SK-N-SH (cell line): ENCODE results near the gene MAP4. TPM values are rescaled to one million over a fixed set of nuclear protein-coding genes. Genes with fewer than 3 reads are reported as not detected.

Source experiments
- CTCF ChIA-PET: fragments of 300-600, 350-600 bp; formaldehyde crosslinking; extraction: SDS; loops from one replicate; lab custom pipeline; 2021; lab: Yijun Ruan, JAX
- POLR2A ChIA-PET: fragments of 350-600 bp; sonication (Branson Sonifier 250); formaldehyde crosslinking; extraction: SDS; loops from one replicate; lab custom pipeline; 2020; ENCODE audit warnings: antibody characterized with exemption, inconsistent platforms; lab: Yijun Ruan, JAX
- DNase-seq: peaks from one replicate; pipeline ENCODE4 v3.0.0; 2012
- H2AFZ ChIP-seq: fragments of 200-600 bp; sonication (generic); 2 replicates; pipeline ENCODE4 v1.8.1; 2016; ENCODE audit warnings: antibody characterized with exemption, mild to moderate bottlenecking, low read depth
- H3F3A ChIP-seq: fragments of 200-600 bp; sonication (generic); replicated peaks from 2 replicates; pipeline ENCODE3; 2016; ENCODE audit warnings: antibody characterized with exemption, mild to moderate bottlenecking; ENCODE audit not compliant: insufficient read depth
- H3K27ac ChIP-seq, 2 experiments: fragments of 200-500 bp in 1 of 2; fragments of 200-600 bp in 1 of 2; sonication (Bioruptor generic) in 1 of 2; sonication (generic), shearing (Covaris generic) in 1 of 2; 2 replicates each; pipeline versions ENCODE4 v1.5.1 to v1.6.1; 2014 to 2016; ENCODE audit warnings: low read depth in 2 of 2, inconsistent platforms in 1 of 2, low read length in 1 of 2, mild to moderate bottlenecking in 1 of 2, mixed read lengths in 1 of 2
- H3K27me3 ChIP-seq: fragments of 200-600 bp; sonication (generic), shearing (Covaris generic); 2 replicates; pipeline ENCODE4 v1.6.1; 2016; ENCODE audit warnings: mixed run types; ENCODE audit not compliant: insufficient read depth
- H3K36me3 ChIP-seq, 2 experiments: fragments of 200-500 bp in 1 of 2; fragments of 200-600 bp in 1 of 2; sonication (Bioruptor generic) in 1 of 2; sonication (generic) in 1 of 2; replicated peaks in 1 of 2; 2 replicates each; pipeline versions ENCODE3 to v1.5.1; 2014 to 2016; ENCODE audit warnings: low read length in 1 of 2, mild to moderate bottlenecking in 1 of 2; ENCODE audit not compliant: insufficient read depth in 2 of 2, control insufficient read depth in 1 of 2
- H3K4me1 ChIP-seq, 2 experiments: fragments of 200-500 bp in 1 of 2; fragments of 200-600 bp in 1 of 2; sonication (Bioruptor generic) in 1 of 2; sonication (generic), shearing (Covaris generic) in 1 of 2; 2 replicates each; pipeline versions ENCODE4 v1.5.1 to v1.6.1; 2014 to 2016; ENCODE audit warnings: low read depth in 1 of 2, low read length in 1 of 2, mixed run types in 1 of 2; ENCODE audit not compliant: insufficient read depth in 2 of 2, control insufficient read depth in 1 of 2
- H3K4me2 ChIP-seq: fragments of 200-600 bp; sonication (generic), shearing (Covaris generic); 2 replicates; pipeline ENCODE4 v1.6.1; 2017; ENCODE audit warnings: mixed run types
- H3K4me3 ChIP-seq, 2 experiments: fragments of 200-500 bp in 1 of 2; fragments of 200-600 bp in 1 of 2; sonication (Bioruptor generic) in 1 of 2; sonication (generic), shearing (Covaris generic) in 1 of 2; 2 replicates each; pipeline versions ENCODE4 v1.5.1 to v1.8.1; 2014 to 2016; ENCODE audit warnings: low read depth in 2 of 2, inconsistent platforms in 1 of 2, low read length in 1 of 2, mild to moderate bottlenecking in 1 of 2, mixed read lengths in 1 of 2, moderate library complexity in 1 of 2
- H3K79me2 ChIP-seq: fragments of 200-600 bp; sonication (generic); 2 replicates; pipeline ENCODE4 v1.8.1; 2017; ENCODE audit warnings: mild to moderate bottlenecking; ENCODE audit not compliant: insufficient read depth
- H3K9ac ChIP-seq: fragments of 200-600 bp; sonication (generic); 2 replicates; pipeline ENCODE4 v1.6.1; 2017; ENCODE audit warnings: mixed run types
- H3K9me2 ChIP-seq: fragments of 200-600 bp; sonication (generic); 2 replicates; pipeline ENCODE4 v1.6.1; 2017; ENCODE audit warnings: mixed run types
- H3K9me3 ChIP-seq: fragments of 200-600 bp; sonication (generic); 2 replicates; pipeline ENCODE4 v1.6.1; 2017; ENCODE audit warnings: mixed run types, mild to moderate bottlenecking, moderate library complexity
- H4K20me1 ChIP-seq: fragments of 200-600 bp; sonication (generic); 2 replicates; pipeline ENCODE4 v1.6.1; 2017; ENCODE audit warnings: mild to moderate bottlenecking, mixed run types; ENCODE audit not compliant: insufficient read depth
- CHD2 ChIP-seq: fragments of 150-350 bp; IDR thresholded peaks from 2 replicates; pipeline ENCODE4 v1.6.1; 2018; ENCODE audit warnings: low read length; ENCODE audit not compliant: partially characterized antibody
- ELF1 ChIP-seq: IDR thresholded peaks from 2 replicates; pipeline ENCODE4 v1.4.0; 2012
- FOSL2 ChIP-seq: IDR thresholded peaks from 2 replicates; pipeline ENCODE4 v1.4.0; 2012; ENCODE audit warnings: low read depth, mild to moderate bottlenecking, moderate library complexity, borderline replicate concordance
- FOXM1 ChIP-seq: IDR thresholded peaks from 2 replicates; pipeline ENCODE4 v1.4.0; 2012; ENCODE audit warnings: low read depth, mild to moderate bottlenecking
- GABPA ChIP-seq: IDR thresholded peaks from 2 replicates; pipeline ENCODE4 v1.4.0; 2012; ENCODE audit warnings: low read depth, mild to moderate bottlenecking
- IRF3 ChIP-seq: fragments of 150-350 bp; IDR thresholded peaks from 2 replicates; pipeline ENCODE4 v1.6.1; 2016; ENCODE audit warnings: mild to moderate bottlenecking, low read depth, low read length
- MXI1 ChIP-seq: IDR thresholded peaks from 2 replicates; pipeline ENCODE4 v1.6.1; 2012; ENCODE audit warnings: mild to moderate bottlenecking, low read depth, low read length, improper control_type of control experiment
- NFIC ChIP-seq: IDR thresholded peaks from 2 replicates; pipeline ENCODE4 v1.4.0; 2012; ENCODE audit warnings: borderline replicate concordance
- POLR2AphosphoS5 ChIP-seq: IDR thresholded peaks from 2 replicates; pipeline ENCODE4 v1.6.1; 2012; ENCODE audit warnings: low read depth, low read length
- REST ChIP-seq: IDR thresholded peaks from 2 replicates; pipeline ENCODE4 v1.6.1; 2012; ENCODE audit warnings: mild to moderate bottlenecking, low read depth, low read length, moderate library complexity
- RFX5 ChIP-seq: IDR thresholded peaks from 2 replicates; pipeline ENCODE4 v1.6.1; 2012; ENCODE audit warnings: mild to moderate bottlenecking, improper control_type of control experiment, low read length
- TAF1 ChIP-seq: IDR thresholded peaks from 2 replicates; pipeline ENCODE4 v1.6.1; 2012; ENCODE audit warnings: low read depth, mild to moderate bottlenecking, low read length, moderate library complexity, borderline replicate concordance
- TEAD4 ChIP-seq: IDR thresholded peaks from 2 replicates; pipeline ENCODE4 v1.4.0; 2012; ENCODE audit warnings: mild to moderate bottlenecking, borderline replicate concordance; ENCODE audit not compliant: insufficient read depth
- USF1 ChIP-seq: IDR thresholded peaks from 2 replicates; pipeline ENCODE4 v1.4.0; 2012; ENCODE audit warnings: low read depth, borderline replicate concordance
- USF2 ChIP-seq: fragments of 150-350 bp; IDR thresholded peaks from 2 replicates; pipeline ENCODE4 v1.6.1; 2017; ENCODE audit warnings: antibody characterized with exemption, low read length, low read depth, borderline replicate concordance
- WGBS: methylation state at CpG from one replicate; pipeline ENCODE4 v1.1.6; 2017; ENCODE audit warnings: low lambda C conversion rate; 5-methylcytosine and 5-hydroxymethylcytosine counted together
- polyA plus RNA-seq, 3 experiments: library from polyadenylated mRNA; depleted of rRNA; stranded (reverse); fragments of >200 nt; gene quantifications; 2 replicates each; pipeline ENCODE4 v1.2.3, GENCODE V29; 2012
- TF ChIP-seq, protein P1 (sequence below): IDR thresholded peaks from 2 replicates; pipeline ENCODE4 v1.4.0; 2012; ENCODE audit warnings: low read depth, borderline replicate concordance
- TF ChIP-seq, protein P2 (sequence below): fragments of 200-600 bp; sonication (generic); IDR thresholded peaks from 2 replicates; pipeline ENCODE4 v1.6.1; 2017; ENCODE audit warnings: antibody characterized with exemption, mild to moderate bottlenecking, moderate library complexity
- TF ChIP-seq, protein P3 (sequence below): IDR thresholded peaks from 2 replicates; pipeline ENCODE4; 2012

Gene MAP4
- polyA plus RNA-seq, 1 of the 3 experiments (the other 2 are of a cell fraction), result 121 TPM

DNA sequence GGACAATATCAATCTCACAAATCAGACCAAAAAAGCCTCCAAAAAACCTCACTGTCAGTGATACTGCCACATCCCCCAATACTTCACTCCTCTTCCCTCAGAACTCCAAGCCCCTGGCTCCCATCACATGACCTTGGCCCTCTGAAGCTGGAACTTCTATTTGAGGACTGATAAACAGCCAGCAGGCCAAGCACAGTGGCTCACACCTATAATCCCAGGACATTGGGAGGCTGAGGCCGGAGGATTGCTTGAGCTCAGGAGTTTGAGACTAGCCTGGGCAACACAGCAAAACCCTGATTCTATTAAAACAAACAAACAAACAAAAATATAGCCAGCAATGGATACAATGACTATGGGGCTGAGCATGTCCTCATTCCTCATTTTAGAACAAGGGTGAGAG, 55.2 kb downstream of the MAP4 start:
- peaks cover 90% of the 10 kb centered on the region for H3K79me2 ChIP-seq
- no peaks in the 10 kb centered on the region for H3K27me3 ChIP-seq
- peak overlapping the region in 1 of 2 experiments; percentile 70; a peak in 1 of 4 replicates for H3K27ac ChIP-seq
- ChIA-PET CTCF (interaction anchor here (0.6 to 1.1 kb wide), 5 partner anchors 19 to 176 kb away, joined by 3 to 7 read pairs (median 3); no protein-coding TSS in a partner anchor), POLR2A (no interaction called here)
- H4K20me1 ChIP-seq, result peaks cover 51% of the 10 kb centered on the region
- no peak for DNase-seq
- WGBS, result 100% methylated on average over 1 of the region's 1 CpG
- no peak overlapping the region for H3K4me2 ChIP-seq
- H3K4me1 ChIP-seq, result peaks cover 0 to 16% of the 10 kb centered on the region in 2 experiments; a peak in 3 of 4 replicates
- no peak overlapping the region for H3K4me3 ChIP-seq
- TF ChIP-seq NFIC (no peak), USF1 (no peak), CHD2 (no peak), TAF1 (no peak), POLR2AphosphoS5 (no peak), MXI1 (no peak), FOSL2 (no peak), FOXM1 (no peak), GABPA (no peak), RFX5 (no peak), ELF1 (no peak), USF2 (no peak), TEAD4 (no peak), REST (no peak), IRF3 (no peak)
- TF ChIP-seq, protein P1, sequence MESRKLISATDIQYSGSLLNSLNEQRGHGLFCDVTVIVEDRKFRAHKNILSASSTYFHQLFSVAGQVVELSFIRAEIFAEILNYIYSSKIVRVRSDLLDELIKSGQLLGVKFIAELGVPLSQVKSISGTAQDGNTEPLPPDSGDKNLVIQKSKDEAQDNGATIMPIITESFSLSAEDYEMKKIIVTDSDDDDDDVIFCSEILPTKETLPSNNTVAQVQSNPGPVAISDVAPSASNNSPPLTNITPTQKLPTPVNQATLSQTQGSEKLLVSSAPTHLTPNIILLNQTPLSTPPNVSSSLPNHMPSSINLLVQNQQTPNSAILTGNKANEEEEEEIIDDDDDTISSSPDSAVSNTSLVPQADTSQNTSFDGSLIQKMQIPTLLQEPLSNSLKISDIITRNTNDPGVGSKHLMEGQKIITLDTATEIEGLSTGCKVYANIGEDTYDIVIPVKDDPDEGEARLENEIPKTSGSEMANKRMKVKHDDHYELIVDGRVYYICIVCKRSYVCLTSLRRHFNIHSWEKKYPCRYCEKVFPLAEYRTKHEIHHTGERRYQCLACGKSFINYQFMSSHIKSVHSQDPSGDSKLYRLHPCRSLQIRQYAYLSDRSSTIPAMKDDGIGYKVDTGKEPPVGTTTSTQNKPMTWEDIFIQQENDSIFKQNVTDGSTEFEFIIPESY, result no peak
- TF ChIP-seq, protein P2, sequence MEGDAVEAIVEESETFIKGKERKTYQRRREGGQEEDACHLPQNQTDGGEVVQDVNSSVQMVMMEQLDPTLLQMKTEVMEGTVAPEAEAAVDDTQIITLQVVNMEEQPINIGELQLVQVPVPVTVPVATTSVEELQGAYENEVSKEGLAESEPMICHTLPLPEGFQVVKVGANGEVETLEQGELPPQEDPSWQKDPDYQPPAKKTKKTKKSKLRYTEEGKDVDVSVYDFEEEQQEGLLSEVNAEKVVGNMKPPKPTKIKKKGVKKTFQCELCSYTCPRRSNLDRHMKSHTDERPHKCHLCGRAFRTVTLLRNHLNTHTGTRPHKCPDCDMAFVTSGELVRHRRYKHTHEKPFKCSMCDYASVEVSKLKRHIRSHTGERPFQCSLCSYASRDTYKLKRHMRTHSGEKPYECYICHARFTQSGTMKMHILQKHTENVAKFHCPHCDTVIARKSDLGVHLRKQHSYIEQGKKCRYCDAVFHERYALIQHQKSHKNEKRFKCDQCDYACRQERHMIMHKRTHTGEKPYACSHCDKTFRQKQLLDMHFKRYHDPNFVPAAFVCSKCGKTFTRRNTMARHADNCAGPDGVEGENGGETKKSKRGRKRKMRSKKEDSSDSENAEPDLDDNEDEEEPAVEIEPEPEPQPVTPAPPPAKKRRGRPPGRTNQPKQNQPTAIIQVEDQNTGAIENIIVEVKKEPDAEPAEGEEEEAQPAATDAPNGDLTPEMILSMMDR, result no peak
- TF ChIP-seq, protein P3, sequence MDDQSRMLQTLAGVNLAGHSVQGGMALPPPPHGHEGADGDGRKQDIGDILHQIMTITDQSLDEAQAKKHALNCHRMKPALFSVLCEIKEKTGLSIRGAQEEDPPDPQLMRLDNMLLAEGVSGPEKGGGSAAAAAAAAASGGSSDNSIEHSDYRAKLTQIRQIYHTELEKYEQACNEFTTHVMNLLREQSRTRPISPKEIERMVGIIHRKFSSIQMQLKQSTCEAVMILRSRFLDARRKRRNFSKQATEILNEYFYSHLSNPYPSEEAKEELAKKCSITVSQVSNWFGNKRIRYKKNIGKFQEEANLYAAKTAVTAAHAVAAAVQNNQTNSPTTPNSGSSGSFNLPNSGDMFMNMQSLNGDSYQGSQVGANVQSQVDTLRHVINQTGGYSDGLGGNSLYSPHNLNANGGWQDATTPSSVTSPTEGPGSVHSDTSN, result no peak
- H2AFZ ChIP-seq, result no peak overlapping the region
- H3F3A ChIP-seq, result peaks cover 8% of the 10 kb centered on the region
- H3K9me3 ChIP-seq, result no peaks in the 10 kb centered on the region
- H3K36me3 ChIP-seq, result peaks cover 0 to 10% of the 10 kb centered on the region in 2 experiments
- H3K9me2 ChIP-seq, result no peaks in the 10 kb centered on the region
- no peak overlapping the region for H3K9ac ChIP-seq
